ENCODE data around the gene GCN1.
"Not testable (repeated sequence)": the region's sequence is repeated elsewhere in the genome, so short reads cannot be mapped to it uniquely, and the experiment has no call there.

Gene GCN1

GRCh38 chr12:120207227-120207626 is 12.7 kb upstream of the GCN1 start:
- H3K36me3 ChIP-seq (ENCODE audit: control insufficient read depth, insufficient read depth, low read length, severe bottlenecking) = peaks cover 45% of the 10 kb centered on the region
- DNase-seq (ENCODE audit: low read depth) = no peak

DNA sequence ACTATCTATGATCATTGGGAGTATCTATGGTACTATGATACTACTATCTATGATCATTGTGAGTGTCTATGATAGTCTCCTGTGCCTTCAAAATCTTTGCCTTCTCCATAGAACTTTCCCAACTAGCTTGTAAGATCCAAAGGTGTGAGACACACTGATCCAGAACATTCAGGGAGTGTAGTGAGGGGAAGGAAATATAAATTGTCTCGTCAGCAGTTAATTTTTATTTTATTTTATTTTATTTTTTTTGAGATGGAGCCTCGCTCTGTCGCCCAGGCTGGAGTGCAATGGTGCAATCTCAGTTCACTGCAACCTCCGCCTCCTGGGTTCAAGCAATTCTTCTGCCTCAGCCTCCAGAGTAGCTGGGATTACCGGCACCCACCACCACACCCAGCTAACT is 12.3 kb upstream of the GCN1 start:
- H3K4me3 ChIP-seq (ENCODE audit: low read length); H3K27me3 ChIP-seq (replicated peaks; ENCODE audit: control insufficient read depth, insufficient read depth, low read length); H3K9me3 ChIP-seq (ENCODE audit: control insufficient read depth, low read length); DNase-seq (ENCODE audit: low read depth); H3K9ac ChIP-seq (ENCODE audit: low read length); H3K4me1 ChIP-seq (ENCODE audit: control insufficient read depth, insufficient read depth, low read length): not testable (repeated sequence)
- peaks cover 41% of the 10 kb centered on the region for H3K36me3 ChIP-seq (ENCODE audit: control insufficient read depth, insufficient read depth, low read length, severe bottlenecking)

More at GRCh38 chr12:120207227-120207626, 12.7 kb upstream of the GCN1 start:
- Histone ChIP-seq H3K9ac (ENCODE audit: low read length) (no peak overlapping the region), H3K4me3 (ENCODE audit: low read length) (no peak overlapping the region), H3K27me3 (replicated peaks; ENCODE audit: control insufficient read depth, insufficient read depth, low read length) (no peaks in the 10 kb centered on the region), H3K4me1 (ENCODE audit: control insufficient read depth, insufficient read depth, low read length) (no peaks in the 10 kb centered on the region), H3K9me3 (ENCODE audit: control insufficient read depth, low read length) (no peaks in the 10 kb centered on the region)

DNA sequence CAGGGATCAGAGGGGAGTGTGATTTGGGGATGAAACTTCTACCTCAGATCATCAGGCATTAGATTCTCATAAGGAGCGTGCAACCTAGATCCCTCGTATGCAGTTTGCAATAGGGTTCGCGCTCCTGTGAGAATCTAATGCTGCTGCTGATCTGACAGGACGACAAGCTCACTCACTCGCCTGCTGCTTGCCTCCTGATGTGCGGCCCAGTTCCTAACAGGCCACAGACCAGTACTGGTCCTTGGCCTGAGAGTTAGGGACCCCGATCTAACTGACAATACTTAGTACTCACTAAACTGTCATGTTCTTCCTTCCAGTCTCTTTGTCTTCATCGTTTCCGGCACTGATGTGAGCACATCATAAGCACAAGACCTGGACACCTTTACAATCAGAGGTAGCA is 11.7 kb upstream of the GCN1 start:
- Histone ChIP-seq H3K9ac (ENCODE audit: low read length) (no peak overlapping the region), H3K27me3 (replicated peaks; ENCODE audit: control insufficient read depth, insufficient read depth, low read length) (no peaks in the 10 kb centered on the region)

GRCh38 chr12:120204171-120204570 is 9.7 kb upstream of the GCN1 start:
- no peak for DNase-seq (ENCODE audit: low read depth)
- Histone ChIP-seq H3K4me3 (ENCODE audit: low read length) (no peak overlapping the region), H3K27me3 (replicated peaks; ENCODE audit: control insufficient read depth, insufficient read depth, low read length) (no peaks in the 10 kb centered on the region), H3K4me1 (ENCODE audit: control insufficient read depth, insufficient read depth, low read length) (peaks cover 3% of the 10 kb centered on the region), H3K9ac (ENCODE audit: low read length) (no peak overlapping the region), H3K9me3 (ENCODE audit: control insufficient read depth, low read length) (no peaks in the 10 kb centered on the region), H3K36me3 (ENCODE audit: control insufficient read depth, insufficient read depth, low read length, severe bottlenecking) (peaks cover 23% of the 10 kb centered on the region)

More for the DNA sequence above, 11.7 kb upstream of the GCN1 start:
- peaks cover 35% of the 10 kb centered on the region for H3K36me3 ChIP-seq (ENCODE audit: control insufficient read depth, insufficient read depth, low read length, severe bottlenecking)
- no peaks in the 10 kb centered on the region for H3K9me3 ChIP-seq (ENCODE audit: control insufficient read depth, low read length)
- no peaks in the 10 kb centered on the region for H3K4me1 ChIP-seq (ENCODE audit: control insufficient read depth, insufficient read depth, low read length)
- H3K4me3 ChIP-seq (ENCODE audit: low read length) = no peak overlapping the region
- DNase-seq (ENCODE audit: low read depth) = no peak

- peaks cover 42% of the 10 kb centered on the region for H3K36me3 ChIP-seq (ENCODE audit: control insufficient read depth, insufficient read depth, low read length, severe bottlenecking)
- peak overlapping the region; percentile 99 for H3K4me3 ChIP-seq (ENCODE audit: low read length)
- DNase-seq (ENCODE audit: low read depth) = no peak
- H3K27me3 ChIP-seq (replicated peaks; ENCODE audit: control insufficient read depth, insufficient read depth, low read length) = no peaks in the 10 kb centered on the region
- H3K9ac ChIP-seq (ENCODE audit: low read length) = peak overlapping the region; percentile 99
- H3K9me3 ChIP-seq (ENCODE audit: control insufficient read depth, low read length) = no peaks in the 10 kb centered on the region
- H3K4me1 ChIP-seq (ENCODE audit: control insufficient read depth, insufficient read depth, low read length) = peaks cover 41% of the 10 kb centered on the region
Observed at GRCh38 chr12:120200364-120200800, 5.9 kb upstream of the GCN1 start.

GRCh38 chr12:120199595-120200306 is 5.2 kb upstream of the GCN1 start:
- DNase-seq (ENCODE audit: low read depth) = peak; percentile 88
- no peaks in the 10 kb centered on the region for H3K27me3 ChIP-seq (replicated peaks; ENCODE audit: control insufficient read depth, insufficient read depth, low read length)
- peaks cover 47% of the 10 kb centered on the region for H3K4me1 ChIP-seq (ENCODE audit: control insufficient read depth, insufficient read depth, low read length)
- H3K4me3 ChIP-seq (ENCODE audit: low read length) = peak overlapping the region; percentile 99
- H3K36me3 ChIP-seq (ENCODE audit: control insufficient read depth, insufficient read depth, low read length, severe bottlenecking) = peaks cover 42% of the 10 kb centered on the region
- H3K9ac ChIP-seq (ENCODE audit: low read length) = peak overlapping the region; percentile 99
- no peaks in the 10 kb centered on the region for H3K9me3 ChIP-seq (ENCODE audit: control insufficient read depth, low read length)

GRCh38 chr12:120199025-120199424 is 4.5 kb upstream of the GCN1 start:
- H3K9me3 ChIP-seq (ENCODE audit: control insufficient read depth, low read length) = no peaks in the 10 kb centered on the region
- H3K27me3 ChIP-seq (replicated peaks; ENCODE audit: control insufficient read depth, insufficient read depth, low read length) = no peaks in the 10 kb centered on the region
- DNase-seq (ENCODE audit: low read depth) = no peak
- H3K4me1 ChIP-seq (ENCODE audit: control insufficient read depth, insufficient read depth, low read length) = peaks cover 47% of the 10 kb centered on the region
- peaks cover 42% of the 10 kb centered on the region for H3K36me3 ChIP-seq (ENCODE audit: control insufficient read depth, insufficient read depth, low read length, severe bottlenecking)
- H3K4me3 ChIP-seq (ENCODE audit: low read length) = peak overlapping the region; percentile 99
- H3K9ac ChIP-seq (ENCODE audit: low read length) = peak overlapping the region; percentile 99

GRCh38 chr12:120197542-120197887 is 3.0 kb upstream of the GCN1 start:
- peaks cover 42% of the 10 kb centered on the region for H3K36me3 ChIP-seq (ENCODE audit: control insufficient read depth, insufficient read depth, low read length, severe bottlenecking)
- no peaks in the 10 kb centered on the region for H3K27me3 ChIP-seq (replicated peaks; ENCODE audit: control insufficient read depth, insufficient read depth, low read length)
- peaks cover 55% of the 10 kb centered on the region for H3K4me1 ChIP-seq (ENCODE audit: control insufficient read depth, insufficient read depth, low read length)
- no peak for DNase-seq (ENCODE audit: low read depth)
- no peaks in the 10 kb centered on the region for H3K9me3 ChIP-seq (ENCODE audit: control insufficient read depth, low read length)
- H3K9ac ChIP-seq (ENCODE audit: low read length) = peak overlapping the region; percentile 63
- peak overlapping the region; percentile 99 for H3K4me3 ChIP-seq (ENCODE audit: low read length)

DNA sequence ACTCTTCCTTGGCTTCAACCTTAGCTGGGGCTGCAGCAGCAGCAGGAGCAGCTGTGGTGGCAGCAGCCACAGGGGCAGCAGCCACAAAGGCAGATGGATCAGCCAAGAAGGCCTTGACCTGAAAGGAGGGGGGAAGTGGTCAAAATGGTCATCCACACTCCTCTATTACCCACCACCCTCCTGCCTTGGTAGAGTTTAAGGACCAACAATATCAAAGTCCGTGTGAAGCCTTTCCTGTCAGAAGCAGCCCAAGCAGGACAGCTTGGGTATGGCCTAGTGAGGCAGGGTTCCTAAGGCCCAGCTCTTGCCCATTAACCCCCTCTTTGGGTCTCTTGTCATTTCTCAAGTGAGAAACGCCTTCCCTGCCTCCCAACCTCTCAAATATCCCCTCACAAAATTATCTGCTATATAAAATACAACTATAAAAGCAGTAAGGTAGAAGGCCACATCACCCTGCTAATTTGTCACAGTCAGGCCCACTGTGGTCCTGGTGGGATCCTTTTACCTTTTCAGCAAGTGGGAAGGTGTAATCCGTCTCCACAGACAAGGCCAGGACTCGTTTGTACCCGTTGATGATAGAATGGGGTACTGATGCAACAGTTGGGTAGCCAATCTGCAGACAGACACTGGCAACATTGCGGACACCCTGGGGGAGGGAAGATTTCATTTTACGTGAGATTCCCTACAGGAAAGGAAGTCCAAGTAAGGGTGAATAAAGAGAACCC is 2.5 kb upstream of the GCN1 start:
- peak overlapping the region; percentile 63 for H3K9ac ChIP-seq (ENCODE audit: low read length)
- not testable (repeated sequence) for H3K9me3 ChIP-seq (ENCODE audit: control insufficient read depth, low read length); H3K27me3 ChIP-seq (replicated peaks; ENCODE audit: control insufficient read depth, insufficient read depth, low read length); DNase-seq (ENCODE audit: low read depth)
- H3K36me3 ChIP-seq (ENCODE audit: control insufficient read depth, insufficient read depth, low read length, severe bottlenecking) = peaks cover 42% of the 10 kb centered on the region
- H3K4me1 ChIP-seq (ENCODE audit: control insufficient read depth, insufficient read depth, low read length) = peaks cover 55% of the 10 kb centered on the region
- peak overlapping the region; percentile 99 for H3K4me3 ChIP-seq (ENCODE audit: low read length)

GRCh38 chr12:120196363-120196762 is 1.8 kb upstream of the GCN1 start:
- H3K4me1 ChIP-seq (ENCODE audit: control insufficient read depth, insufficient read depth, low read length) = peaks cover 55% of the 10 kb centered on the region
- peak overlapping the region; percentile 99 for H3K4me3 ChIP-seq (ENCODE audit: low read length)
- H3K9me3 ChIP-seq (ENCODE audit: control insufficient read depth, low read length) = no peaks in the 10 kb centered on the region
- peak overlapping the region; percentile 89 for H3K9ac ChIP-seq (ENCODE audit: low read length)
- H3K36me3 ChIP-seq (ENCODE audit: control insufficient read depth, insufficient read depth, low read length, severe bottlenecking) = peaks cover 42% of the 10 kb centered on the region
- peak; percentile 52 for DNase-seq (ENCODE audit: low read depth)
- H3K27me3 ChIP-seq (replicated peaks; ENCODE audit: control insufficient read depth, insufficient read depth, low read length) = no peaks in the 10 kb centered on the region

GRCh38 chr12:120194226-120194533 is 335 bp downstream of the GCN1 start:
- no peaks in the 10 kb centered on the region for H3K27me3 ChIP-seq (replicated peaks; ENCODE audit: control insufficient read depth, insufficient read depth, low read length)
- H3K4me1 ChIP-seq (ENCODE audit: control insufficient read depth, insufficient read depth, low read length) = peaks cover 59% of the 10 kb centered on the region
- peak overlapping the region; percentile 86 for H3K4me3 ChIP-seq (ENCODE audit: low read length)
- peaks cover 47% of the 10 kb centered on the region for H3K36me3 ChIP-seq (ENCODE audit: control insufficient read depth, insufficient read depth, low read length, severe bottlenecking)
- DNase-seq (ENCODE audit: low read depth) = no peak
- H3K9me3 ChIP-seq (ENCODE audit: control insufficient read depth, low read length) = no peaks in the 10 kb centered on the region
- H3K9ac ChIP-seq (ENCODE audit: low read length) = peak overlapping the region; percentile 89
